ENCODE data around the gene NOP9. TPM values are rescaled to one million over a fixed set of nuclear protein-coding genes. Genes with fewer than 3 reads are reported as not detected.
A peak's percentile ranks its signal among the peaks of the same experiment; 100 is the strongest.

Gene NOP9
- polyA plus RNA-seq, 1 donor, result 22.6 TPM

DNA sequence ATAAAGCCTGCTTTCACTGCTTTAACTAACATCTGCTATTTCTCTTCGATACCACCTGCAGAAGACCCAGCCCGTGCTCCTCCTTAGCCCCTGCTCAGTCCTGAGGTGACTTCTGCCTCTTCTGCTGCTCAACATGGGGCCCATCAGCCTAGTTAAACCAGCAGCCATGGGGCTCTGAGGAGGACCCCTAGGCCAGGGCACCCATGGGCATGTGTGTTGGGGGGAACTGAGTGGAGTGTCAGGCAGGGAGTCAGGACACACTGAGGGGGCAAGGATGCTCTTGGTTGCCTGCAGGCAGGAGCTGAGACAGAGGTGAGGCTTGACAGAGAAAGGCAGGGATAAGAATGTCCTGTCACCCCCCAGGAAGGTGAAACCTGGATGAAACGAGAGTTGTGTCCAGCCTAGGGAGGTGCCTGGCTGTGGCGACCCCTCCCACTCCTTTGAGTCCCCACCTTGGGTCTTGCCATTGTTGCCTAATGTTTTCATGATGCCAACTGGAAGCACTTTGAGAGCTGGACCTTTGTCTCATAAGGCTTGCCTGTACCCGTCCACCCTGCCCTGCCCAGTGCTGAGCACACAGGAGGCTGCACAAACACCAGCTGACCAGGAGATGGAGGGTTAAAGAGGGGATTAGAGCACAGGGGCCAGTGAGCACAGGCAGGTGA, 15.7 kb upstream of the NOP9 start:
- DNase-seq, result no peak

- no peak for DNase-seq
Observed at GRCh38 chr14:24284501-24285035, 15.1 kb upstream of the NOP9 start.

- DNase-seq, result no peak
Observed at GRCh38 chr14:24285351-24285750, 14.3 kb upstream of the NOP9 start.

DNA sequence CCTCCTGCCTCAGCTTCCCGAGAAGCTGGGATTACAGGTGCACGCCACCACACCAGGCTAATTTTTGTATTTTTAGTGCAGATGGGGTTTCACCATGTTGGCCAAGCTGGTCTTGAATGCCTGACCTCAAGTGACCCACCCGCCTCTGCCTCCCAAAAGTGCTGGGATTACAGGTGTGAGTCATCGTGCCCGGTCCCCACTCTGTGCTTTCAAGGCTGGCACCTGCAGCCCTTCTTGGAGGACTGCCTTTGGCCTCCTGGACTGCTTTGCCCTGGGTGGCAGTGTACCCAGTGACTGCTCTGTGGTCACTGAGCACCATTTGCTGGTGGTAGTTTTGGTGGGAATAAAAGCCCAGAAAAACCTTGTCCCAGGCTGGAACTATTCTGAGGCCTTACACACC, 12.7 kb upstream of the NOP9 start:
- DNase-seq, result no peak

GRCh38 chr14:24289649-24290280, 9.9 kb upstream of the NOP9 start:
- no peak for DNase-seq

DNA sequence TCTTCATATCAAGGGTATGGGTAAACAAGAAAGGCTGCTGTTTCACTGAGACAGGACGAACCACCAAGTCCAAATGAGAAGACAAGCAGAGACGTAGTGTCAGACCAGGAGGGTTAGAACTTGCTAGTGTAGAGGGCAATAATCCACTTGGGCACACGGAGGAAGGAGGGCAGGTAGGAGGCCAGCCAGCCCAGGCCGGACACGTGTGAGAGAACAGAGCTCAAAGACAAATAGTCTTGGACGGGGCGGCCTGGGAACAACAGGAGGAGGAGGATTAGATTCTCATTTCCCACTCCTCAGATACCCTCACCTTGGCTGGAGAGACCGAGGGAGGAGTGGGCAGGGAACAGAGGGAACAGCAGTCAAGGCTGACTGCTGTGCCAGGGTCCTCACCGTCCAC, 8.9 kb upstream of the NOP9 start:
- DNase-seq, result no peak

GRCh38 chr14:24291446-24292117, 8.1 kb upstream of the NOP9 start:
- no peak for DNase-seq

GRCh38 chr14:24292118-24292807, 7.4 kb upstream of the NOP9 start:
- DNase-seq, result no peak

DNA sequence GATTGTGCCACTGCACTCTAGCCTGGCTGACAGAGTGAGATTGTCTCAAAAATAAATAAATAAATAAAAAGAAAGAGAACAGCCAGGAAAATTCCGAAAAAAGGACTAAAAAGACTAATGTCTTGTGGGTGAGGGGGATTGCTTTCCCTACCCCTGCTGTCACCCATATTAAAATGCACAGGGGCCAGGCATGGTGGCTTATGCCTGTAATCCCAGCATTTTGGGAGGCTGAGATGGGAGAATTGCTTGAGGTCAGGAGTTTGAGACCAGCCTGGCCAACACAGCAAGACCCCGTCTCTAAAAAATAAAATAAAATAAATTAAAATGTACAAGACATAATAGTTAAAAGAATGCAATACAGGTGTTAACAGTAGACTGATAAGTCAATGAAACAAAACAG, 6.1 kb upstream of the NOP9 start:
- no peak for DNase-seq

DNA sequence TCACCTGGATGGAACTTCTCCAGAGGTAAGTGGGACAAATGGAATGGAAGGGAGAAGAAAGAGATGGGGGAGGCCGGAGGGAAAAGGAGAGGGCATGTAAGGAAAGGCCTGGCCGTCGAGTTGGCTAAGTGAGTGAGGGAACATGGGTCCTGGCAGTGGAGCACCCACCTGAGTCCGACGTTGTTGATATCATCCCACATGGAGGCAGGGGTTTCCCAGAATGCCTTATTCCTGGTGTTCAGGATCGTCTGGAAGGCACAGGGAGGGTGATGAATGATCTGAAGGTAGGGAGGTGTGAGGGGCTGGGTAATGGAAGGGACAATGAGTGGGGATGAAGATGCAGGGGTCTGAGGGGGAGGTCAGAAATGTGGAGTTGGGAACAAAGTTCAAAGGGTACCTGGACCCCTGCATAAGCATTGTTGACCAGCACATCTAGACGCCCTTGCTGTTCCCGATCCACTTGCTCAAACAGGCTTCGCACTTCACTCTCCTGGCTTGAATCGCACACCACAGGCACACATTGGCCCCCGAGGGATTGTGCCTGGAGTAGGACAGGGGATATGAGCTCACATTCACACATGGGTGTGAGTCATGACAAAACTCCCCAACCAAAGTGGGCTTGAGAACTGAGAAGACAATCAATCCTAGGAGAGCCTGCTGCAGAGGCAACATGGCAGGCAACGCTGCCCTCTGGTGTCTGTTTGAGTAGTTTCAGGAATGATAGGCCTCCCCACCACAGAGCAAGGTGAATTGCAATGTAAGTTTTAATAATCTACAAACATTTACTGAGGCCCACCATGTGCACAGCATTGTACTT, 3.1 kb upstream of the NOP9 start:
- DNase-seq, result peak; percentile 58

DNA sequence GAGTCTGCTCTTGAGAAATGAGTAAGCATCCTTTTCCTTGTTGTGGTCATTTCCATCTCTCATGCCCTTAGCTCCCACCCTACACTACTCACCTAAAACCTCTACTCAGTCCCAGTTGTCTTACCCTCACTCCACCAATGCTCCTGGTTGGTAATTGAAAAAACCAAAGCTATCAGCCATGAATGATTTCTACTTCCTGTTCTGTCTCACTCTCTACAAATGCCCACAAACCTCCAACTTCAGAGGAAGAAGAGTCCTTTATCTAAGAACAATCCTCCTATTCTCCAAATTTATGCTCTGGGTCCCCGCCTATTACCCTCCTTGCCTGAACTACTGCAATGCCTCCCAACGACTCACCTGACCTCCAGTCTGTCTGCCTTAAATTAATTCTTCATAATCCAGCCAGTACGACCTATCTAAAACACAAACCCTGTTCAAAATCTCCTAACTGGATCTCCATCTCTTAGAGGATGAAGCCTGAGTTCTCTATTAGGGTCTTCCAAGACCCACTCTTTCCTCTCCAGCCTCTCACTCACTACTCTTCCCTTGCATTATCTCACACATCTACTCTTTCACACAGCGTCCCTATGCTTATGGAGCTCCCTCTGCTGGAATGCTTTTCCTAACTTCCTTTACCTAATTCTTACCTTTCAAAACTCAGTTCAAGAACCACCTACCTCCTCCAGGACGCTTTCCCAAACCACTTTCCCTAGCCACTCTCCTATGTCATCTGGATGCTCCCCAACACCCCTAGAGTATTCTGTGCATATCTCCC, 2.3 kb upstream of the NOP9 start:
- DNase-seq, result no peak

DNA sequence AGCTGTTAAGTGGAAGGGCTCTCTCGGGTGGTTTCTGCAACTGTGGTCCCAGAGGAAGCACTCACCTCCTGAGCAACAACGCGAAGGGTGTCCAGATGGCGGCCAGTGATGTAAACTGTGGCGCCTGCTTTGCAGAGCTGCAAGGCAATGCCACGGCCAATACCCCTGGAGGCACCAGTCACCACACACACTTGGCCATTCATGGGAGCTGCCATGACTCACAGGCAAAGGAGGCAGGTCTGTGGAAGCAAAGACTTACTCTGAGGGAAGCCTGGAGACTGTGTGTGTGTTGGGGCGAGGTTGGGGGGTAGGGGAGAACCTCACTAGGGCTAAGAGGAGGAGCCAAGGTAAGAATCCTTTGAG, 777 bp upstream of the NOP9 start:
- DNase-seq, result no peak

DNA sequence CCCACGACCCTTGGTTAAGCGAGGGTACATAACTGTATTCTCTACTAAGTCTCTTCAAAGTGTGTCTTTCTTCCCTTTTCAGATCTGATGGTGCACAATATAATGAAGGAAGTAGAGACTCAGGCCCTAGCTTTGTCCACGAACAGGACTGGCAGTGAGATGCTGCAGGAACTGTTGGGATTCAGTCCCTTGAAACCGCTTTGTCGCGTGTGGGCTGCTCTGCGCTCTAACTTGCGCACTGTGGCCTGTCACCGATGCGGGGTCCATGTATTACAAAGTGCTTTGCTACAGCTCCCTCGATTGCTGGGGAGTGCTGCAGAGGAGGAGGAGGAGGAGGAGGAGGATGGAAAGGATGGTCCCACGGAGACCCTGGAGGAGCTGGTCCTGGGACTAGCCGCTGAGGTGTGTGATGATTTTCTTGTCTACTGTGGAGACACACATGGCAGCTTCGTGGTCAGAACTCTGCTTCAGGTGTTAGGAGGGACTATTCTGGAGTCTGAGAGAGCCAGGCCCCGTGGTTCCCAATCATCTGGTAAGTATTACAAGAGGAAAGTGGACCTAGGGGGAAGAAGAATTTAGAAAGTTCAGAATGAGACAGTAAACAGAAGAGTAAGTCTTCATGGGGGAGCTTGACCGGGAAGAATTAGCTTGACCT, 803 bp downstream of the NOP9 start:
- DNase-seq, result no peak

- no peak for DNase-seq
Observed at GRCh38 chr14:24304019-24304387, 4.4 kb downstream of the NOP9 start.

- no peak for DNase-seq
Observed at GRCh38 chr14:24307156-24307574, 7.5 kb downstream of the NOP9 start.

DNA sequence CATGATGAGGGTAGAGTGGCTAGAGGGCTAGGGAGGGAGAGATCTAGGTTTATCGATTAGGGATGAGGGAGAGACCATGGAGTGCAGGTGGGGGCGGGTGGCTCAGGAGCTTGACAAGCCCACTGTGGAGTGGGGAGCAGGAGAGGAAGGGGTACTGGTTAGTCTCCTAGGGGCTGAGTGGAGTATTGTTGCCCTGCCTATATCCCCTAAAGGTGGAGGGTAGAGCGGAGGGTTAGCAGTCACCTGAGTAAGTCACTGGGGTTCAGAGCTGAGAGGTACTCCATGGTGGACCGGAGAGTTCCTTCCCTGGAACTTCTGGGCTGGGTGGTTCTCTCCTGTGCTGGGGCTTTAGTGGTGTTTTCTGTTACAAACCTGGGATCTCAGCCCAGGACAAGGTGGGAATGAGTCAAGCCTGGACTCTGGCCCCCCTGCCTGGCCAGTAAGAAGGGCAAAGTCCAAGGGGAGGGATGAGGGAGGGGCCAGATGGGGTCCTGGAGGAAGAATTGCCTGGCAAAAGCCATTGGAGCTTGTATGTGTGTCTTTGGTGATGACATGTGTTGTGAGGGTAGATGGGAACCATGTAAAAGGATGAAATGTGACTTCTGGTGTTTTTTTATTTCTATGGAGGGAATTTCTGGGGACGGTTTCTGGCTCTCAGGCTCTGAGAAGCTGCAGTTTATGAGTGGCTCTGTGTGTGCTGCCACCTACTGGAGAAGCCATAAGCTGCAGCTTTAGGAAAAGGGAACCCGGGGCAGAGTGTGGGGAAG, 8.1 kb downstream of the NOP9 start, which contains the start of gene CIDEB:
Gene CIDEB (minus strand): TSS at position 403 of the 767 bp plus-strand sequence. CDS start 119 bp downstream, at position 284.
- no peak for DNase-seq

GRCh38 chr14:24308342-24309124, 8.9 kb downstream of the NOP9 start:
- DNase-seq, result no peak

- no peak for DNase-seq
Observed at GRCh38 chr14:24309538-24310264, 10.1 kb downstream of the NOP9 start, which contains the start of gene LTB4R2. LTB4R2 (plus strand) TSS chr14:24310140; CDS start chr14:24310665, 525 bp downstream.
